Progenitor cell of endocrine pancreas (in vitro differentiated cells): ENCODE data around the gene GRIK3. TPM values are rescaled to one million over a fixed set of nuclear protein-coding genes. Genes with fewer than 3 reads are reported as not detected.

ENCODE experiments used
- DNase-seq: peaks from one replicate; pipeline ENCODE4 v3.0.0; 2021; ENCODE audit warnings: low spot score; ENCODE audit not compliant: unreplicated experiment
- H3K27ac Mint-ChIP-seq: 2 replicates; pipeline ENCODE4 v1.8.0; 2021; ENCODE audit warnings: mild to moderate bottlenecking, moderate library complexity, mixed read lengths
- H3K27me3 Mint-ChIP-seq: 2 replicates; pipeline ENCODE4 v1.8.0; 2021; ENCODE audit warnings: mixed read lengths
- H3K36me3 Mint-ChIP-seq: 2 replicates; pipeline ENCODE4 v1.8.0; 2022; ENCODE audit warnings: mixed read lengths; ENCODE audit not compliant: insufficient read depth
- H3K4me1 Mint-ChIP-seq: 2 replicates; pipeline ENCODE4 v1.8.0; 2021; ENCODE audit warnings: low read depth, mixed read lengths
- H3K4me3 Mint-ChIP-seq: 2 replicates; pipeline ENCODE4 v1.8.0; 2021; ENCODE audit warnings: low read depth, mild to moderate bottlenecking, moderate library complexity, mixed read lengths
- H3K9me3 Mint-ChIP-seq: 2 replicates; pipeline ENCODE4 v1.8.0; 2021; ENCODE audit warnings: low read depth, mixed read lengths
- CTCF ChIP-seq: fragments of 200-600 bp; sonication (generic); IDR thresholded peaks from one replicate; pipeline ENCODE4 v1.5.0; 2021; ENCODE audit warnings: antibody characterized with exemption, mild to moderate bottlenecking; ENCODE audit not compliant: unreplicated experiment
- total RNA-seq: library from RNA; stranded (reverse); gene quantifications from 2 replicates; pipeline ENCODE4 v1.2.1, GENCODE V29; 2021

Gene GRIK3
- total RNA-seq, 1 donor from 2014 or later, result 0.41 TPM

DNA sequence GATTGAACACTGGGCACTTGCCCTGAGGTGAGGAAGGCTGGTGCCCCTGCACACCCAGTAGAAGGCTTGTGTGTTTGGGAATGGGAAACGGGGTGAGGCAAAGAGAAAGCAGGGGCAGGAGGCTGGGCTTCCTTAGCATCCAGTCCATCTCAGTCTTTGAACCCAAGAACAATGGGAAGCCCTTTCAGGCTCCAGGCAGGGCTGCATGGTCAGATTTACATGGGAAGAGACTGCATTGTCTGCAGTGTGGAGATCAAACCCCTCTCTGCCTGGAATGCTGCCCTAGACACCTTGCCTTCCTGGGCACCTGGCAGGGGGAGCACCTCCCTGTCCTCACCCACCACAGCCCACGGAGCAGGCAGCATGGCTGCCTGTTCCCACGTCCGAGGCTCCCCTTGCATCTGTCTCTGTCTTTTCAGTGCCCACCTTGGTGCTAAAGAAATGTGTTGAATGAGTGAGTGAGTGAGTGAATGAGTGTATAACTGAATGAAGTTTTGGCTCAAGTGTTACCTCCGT is 268.5 kb downstream of the GRIK3 start:
- H3K27ac Mint-ChIP-seq, result no peak overlapping the region
- no peaks in the 10 kb centered on the region for H3K36me3 Mint-ChIP-seq
- H3K4me1 Mint-ChIP-seq, result peaks cover 4% of the 10 kb centered on the region
- no peak overlapping the region for H3K4me3 Mint-ChIP-seq
- no peaks in the 10 kb centered on the region for H3K9me3 Mint-ChIP-seq
- no peak for DNase-seq
- H3K27me3 Mint-ChIP-seq, result peaks cover 44% of the 10 kb centered on the region
- no peak for TF ChIP-seq CTCF

DNA sequence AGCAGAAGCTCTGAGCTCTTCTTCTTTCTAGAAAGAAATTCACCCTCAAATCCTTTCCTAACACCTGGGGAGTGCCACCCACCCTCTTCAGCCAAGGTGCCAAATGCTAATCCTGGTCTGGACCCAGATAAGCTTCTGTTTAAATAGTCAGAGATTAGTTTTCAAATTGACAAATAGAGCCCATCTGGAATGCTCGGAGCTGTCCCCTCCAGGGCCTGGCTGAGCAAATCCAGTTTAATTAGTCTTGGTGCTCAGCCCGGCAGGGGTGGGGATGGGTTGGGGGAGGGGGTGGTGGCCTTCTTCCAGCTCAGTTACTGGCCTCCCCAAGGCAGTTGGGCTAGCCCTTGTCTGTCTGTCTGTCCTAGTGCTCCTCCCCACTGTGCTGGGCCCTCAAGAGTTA is 269.5 kb downstream of the GRIK3 start:
- H3K27ac Mint-ChIP-seq, result no peak overlapping the region
- H3K27me3 Mint-ChIP-seq, result peaks cover 38% of the 10 kb centered on the region
- H3K4me1 Mint-ChIP-seq, result peaks cover 3% of the 10 kb centered on the region
- H3K4me3 Mint-ChIP-seq, result no peak overlapping the region
- H3K36me3 Mint-ChIP-seq, result no peaks in the 10 kb centered on the region
- no peak for DNase-seq
- TF ChIP-seq CTCF, result no peak
- H3K9me3 Mint-ChIP-seq, result no peaks in the 10 kb centered on the region

DNA sequence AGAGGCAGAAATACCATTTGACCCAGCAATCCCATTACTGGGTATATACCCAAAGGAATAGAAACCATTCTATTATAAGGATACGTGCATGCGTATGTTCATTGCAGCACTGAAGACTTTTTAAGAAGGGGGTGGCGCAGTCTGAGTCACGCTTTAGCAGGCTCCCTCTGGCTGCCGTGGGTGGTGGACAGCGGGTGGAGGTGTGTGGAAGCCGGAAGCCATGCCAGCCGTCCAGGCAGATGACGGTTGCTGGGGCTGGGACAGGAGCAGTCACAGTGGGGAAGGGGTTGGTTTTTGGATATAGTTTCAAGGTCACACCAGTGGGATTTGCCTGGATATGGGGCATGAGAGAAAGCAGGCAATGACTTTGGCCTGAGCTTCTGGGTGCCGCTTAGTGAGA is 270.5 kb downstream of the GRIK3 start:
- no peak for TF ChIP-seq CTCF
- H3K4me1 Mint-ChIP-seq, result peaks cover 3% of the 10 kb centered on the region
- no peak overlapping the region for H3K27ac Mint-ChIP-seq
- DNase-seq, result no peak
- H3K36me3 Mint-ChIP-seq, result no peaks in the 10 kb centered on the region
- peaks cover 29% of the 10 kb centered on the region for H3K27me3 Mint-ChIP-seq
- H3K4me3 Mint-ChIP-seq, result no peak overlapping the region
- H3K9me3 Mint-ChIP-seq, result no peaks in the 10 kb centered on the region

DNA sequence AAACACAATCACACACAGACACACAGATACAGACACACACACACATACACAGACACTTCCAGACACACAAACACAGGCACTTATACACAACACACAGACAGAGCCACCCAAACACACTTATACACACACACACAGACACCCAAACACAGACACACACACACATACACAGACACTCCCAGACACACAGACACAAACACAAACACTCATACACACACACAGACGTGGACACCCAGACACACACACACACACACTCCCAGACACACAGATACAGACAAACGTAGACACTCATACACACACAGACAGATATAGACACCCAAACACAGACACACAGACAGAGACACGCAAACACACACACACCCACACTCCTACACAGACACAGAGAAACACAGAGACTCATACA is 272.1 kb downstream of the GRIK3 start:
- DNase-seq, result no peak
- no peak overlapping the region for H3K27ac Mint-ChIP-seq
- no peak overlapping the region for H3K4me3 Mint-ChIP-seq
- H3K27me3 Mint-ChIP-seq, result peaks cover 26% of the 10 kb centered on the region
- H3K36me3 Mint-ChIP-seq, result no peaks in the 10 kb centered on the region
- TF ChIP-seq CTCF, result no peak
- no peaks in the 10 kb centered on the region for H3K9me3 Mint-ChIP-seq
- peaks cover 3% of the 10 kb centered on the region for H3K4me1 Mint-ChIP-seq

- DNase-seq, result no peak
- H3K27ac Mint-ChIP-seq, result no peak overlapping the region
- H3K9me3 Mint-ChIP-seq, result no peaks in the 10 kb centered on the region
- peaks cover 26% of the 10 kb centered on the region for H3K27me3 Mint-ChIP-seq
- TF ChIP-seq CTCF, result no peak
- H3K4me1 Mint-ChIP-seq, result peaks cover 3% of the 10 kb centered on the region
- no peaks in the 10 kb centered on the region for H3K36me3 Mint-ChIP-seq
- no peak overlapping the region for H3K4me3 Mint-ChIP-seq
These were observed 273.2 kb downstream of the GRIK3 start for GRCh38 chr1:36761113-36761512.
